ENCODE data around the gene CMSS1. TPM values are rescaled to one million over a fixed set of nuclear protein-coding genes. Genes with fewer than 3 reads are reported as not detected.

The CMSS1 gene
- total RNA-seq, 1 donor from 2014 or later: 34.8 TPM

- DNase-seq: no peak
- no peak overlapping the region for H3K4me3 ChIP-seq
- no peaks in the 10 kb centered on the region for H3K27me3 ChIP-seq (ENCODE audit: low read depth)
- intact Hi-C loops (cut with micrococcal nuclease): no loop called here
- H3K4me1 ChIP-seq: peaks cover 64% of the 10 kb centered on the region
- H3K9me3 ChIP-seq (replicated peaks): no peaks in the 10 kb centered on the region
- no peaks in the 10 kb centered on the region for H3K36me3 ChIP-seq
- peak overlapping the region; percentile 68 for H3K27ac ChIP-seq (replicated peaks)
- TF ChIP-seq CTCF (IDR thresholded peaks at IDR 0.05; ENCODE audit: borderline replicate concordance): no peak
Observed at GRCh38 chr3:99965077-99965476, 147.4 kb downstream of the CMSS1 start.

- peak overlapping the region; percentile 68 for H3K27ac ChIP-seq (replicated peaks)
- peaks cover 57% of the 10 kb centered on the region for H3K4me1 ChIP-seq
- intact Hi-C loops (cut with micrococcal nuclease): no loop called here
- no peaks in the 10 kb centered on the region for H3K9me3 ChIP-seq (replicated peaks)
- H3K36me3 ChIP-seq: no peaks in the 10 kb centered on the region
- H3K4me3 ChIP-seq: no peak overlapping the region
- no peak for DNase-seq
- no peaks in the 10 kb centered on the region for H3K27me3 ChIP-seq (ENCODE audit: low read depth)
- no peak for TF ChIP-seq CTCF (IDR thresholded peaks at IDR 0.05; ENCODE audit: borderline replicate concordance)
Observed at GRCh38 chr3:99965681-99966408, 148.2 kb downstream of the CMSS1 start.

GRCh38 chr3:99966662-99967416 lies 149.2 kb downstream of the CMSS1 start:
- no peak for TF ChIP-seq CTCF (IDR thresholded peaks at IDR 0.05; ENCODE audit: borderline replicate concordance)
- H3K9me3 ChIP-seq (replicated peaks): no peaks in the 10 kb centered on the region
- H3K4me3 ChIP-seq: no peak overlapping the region
- intact Hi-C loops (cut with micrococcal nuclease): no loop called here
- H3K27me3 ChIP-seq (ENCODE audit: low read depth): no peaks in the 10 kb centered on the region
- H3K36me3 ChIP-seq: no peaks in the 10 kb centered on the region
- no peak for DNase-seq
- H3K27ac ChIP-seq (replicated peaks): peak overlapping the region; percentile 34
- H3K4me1 ChIP-seq: peaks cover 48% of the 10 kb centered on the region

GRCh38 chr3:99967796-99968195 lies 150.1 kb downstream of the CMSS1 start:
- no peak for DNase-seq
- H3K4me3 ChIP-seq: no peak overlapping the region
- H3K9me3 ChIP-seq (replicated peaks): no peaks in the 10 kb centered on the region
- intact Hi-C loops (cut with micrococcal nuclease): no loop called here
- no peak for TF ChIP-seq CTCF (IDR thresholded peaks at IDR 0.05; ENCODE audit: borderline replicate concordance)
- no peaks in the 10 kb centered on the region for H3K36me3 ChIP-seq
- no peaks in the 10 kb centered on the region for H3K27me3 ChIP-seq (ENCODE audit: low read depth)
- no peak overlapping the region for H3K27ac ChIP-seq (replicated peaks)
- H3K4me1 ChIP-seq: peaks cover 38% of the 10 kb centered on the region

DNA sequence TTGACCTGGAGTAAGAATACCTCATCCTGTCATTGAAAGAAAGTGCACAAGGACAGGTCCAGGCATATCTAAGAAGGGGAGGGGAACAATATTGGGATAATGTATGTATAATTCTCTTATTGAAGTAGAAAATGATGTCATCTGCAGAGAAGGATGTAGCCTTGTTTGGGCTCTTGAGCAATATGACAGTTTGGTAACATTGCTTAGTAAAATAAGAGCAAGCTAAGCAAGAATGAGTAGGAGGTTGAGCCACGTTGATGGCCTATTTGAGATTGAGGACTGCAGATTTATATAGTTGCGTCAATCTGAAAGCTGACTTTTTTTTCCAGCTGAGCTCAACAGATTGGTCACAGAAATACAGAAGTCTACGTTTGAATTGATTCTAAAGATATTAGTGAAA lies 151.5 kb downstream of the CMSS1 start:
- intact Hi-C loops (cut with micrococcal nuclease): no loop called here
- Histone ChIP-seq H3K27me3 (ENCODE audit: low read depth) (no peaks in the 10 kb centered on the region), H3K27ac (replicated peaks) (no peak overlapping the region), H3K4me1 (peaks cover 35% of the 10 kb centered on the region), H3K36me3 (no peaks in the 10 kb centered on the region), H3K9me3 (replicated peaks) (no peaks in the 10 kb centered on the region), H3K4me3 (no peak overlapping the region)
- TF ChIP-seq CTCF (IDR thresholded peaks at IDR 0.05; ENCODE audit: borderline replicate concordance): no peak
- DNase-seq: no peak

Data from left ventricle myocardium inferior (tissue), 1 donor.